Activated T-helper 1 cell treated with anti-CD3 and anti-CD28 coated beads, Interleukin-12 subunit alpha, Interleukin-12 subunit beta, Interleukin-2, Interleukin-4 antibody, amounts not matched to agents 30 ng/mL and 10 ng/mL and 1 ng/mL, durations not matched to agents 14 hours and 24 hours and 36 hours (primary cell): ENCODE measurements around the gene HNRNPA0. TPM values are rescaled to one million over a fixed set of nuclear protein-coding genes. Genes with fewer than 3 reads are reported as not detected.
A peak's percentile ranks its signal among the peaks of the same experiment; 100 is the strongest.
"Not testable (repeated sequence)": the region's sequence is repeated elsewhere in the genome, so short reads cannot be mapped to it uniquely, and the experiment has no call there.

Experiments
- DNase-seq: peaks from one replicate; pipeline ENCODE4 v3.0.0; 2021; ENCODE audit warnings: low spot score
- H3K27ac Mint-ChIP-seq: one replicate; pipeline ENCODE4 v1.8.0; 2021; ENCODE audit warnings: mild to moderate bottlenecking, mixed read lengths
- H3K27me3 Mint-ChIP-seq: one replicate; pipeline ENCODE4 v1.8.0; 2022; ENCODE audit warnings: mild to moderate bottlenecking, moderate library complexity, mixed read lengths; ENCODE audit not compliant: insufficient read depth
- H3K36me3 Mint-ChIP-seq: one replicate; pipeline ENCODE4 v1.8.0; 2021; ENCODE audit warnings: low read depth, mixed read lengths
- H3K4me1 Mint-ChIP-seq: one replicate; pipeline ENCODE4 v1.8.0; 2021; ENCODE audit warnings: low read depth, mixed read lengths
- H3K4me3 Mint-ChIP-seq: one replicate; pipeline ENCODE4 v1.8.0; 2021; ENCODE audit warnings: mild to moderate bottlenecking, moderate library complexity, mixed read lengths
- H3K9me3 Mint-ChIP-seq: one replicate; pipeline ENCODE4 v1.8.0; 2021; ENCODE audit warnings: mixed read lengths
- intact Hi-C: fragments of 100-400 bp; cut with micrococcal nuclease; formaldehyde crosslinking; loops from one replicate; pipeline ENCODE4 v1.15.1; 2024
- total RNA-seq: library from RNA; stranded (reverse); gene quantifications from 2 replicates; pipeline ENCODE4 v1.2.3, GENCODE V29; 2022

Gene HNRNPA0
- total RNA-seq, 1 donor from 2014 or later, result 37.5 TPM

DNA sequence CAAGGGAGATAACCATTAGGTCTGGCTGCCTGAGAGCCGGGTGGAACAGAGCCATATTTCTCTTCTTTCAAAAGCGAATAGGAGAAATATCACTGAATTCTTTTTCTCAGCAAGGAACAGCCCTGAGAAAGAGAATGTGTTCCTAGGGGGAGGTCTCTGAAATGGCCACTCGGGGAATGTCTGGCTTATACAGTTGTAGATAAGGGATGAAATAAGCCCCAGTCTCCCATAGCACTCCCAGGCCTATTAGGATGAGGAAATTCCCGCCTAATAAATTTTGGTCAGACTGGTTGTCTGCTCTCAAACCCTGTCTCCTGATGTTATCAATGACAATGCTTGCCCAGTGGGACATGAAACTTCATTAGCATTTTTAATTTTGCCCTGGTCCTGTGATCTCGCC, 13.8 kb upstream of the HNRNPA0 start:
- H3K9me3 Mint-ChIP-seq, result peaks cover 23% of the 10 kb centered on the region
- H3K4me3 Mint-ChIP-seq, intact Hi-C loops, H3K4me1 Mint-ChIP-seq, H3K27ac Mint-ChIP-seq, H3K36me3 Mint-ChIP-seq, DNase-seq: not testable (repeated sequence)
- H3K27me3 Mint-ChIP-seq, result peaks cover 13% of the 10 kb centered on the region

DNA sequence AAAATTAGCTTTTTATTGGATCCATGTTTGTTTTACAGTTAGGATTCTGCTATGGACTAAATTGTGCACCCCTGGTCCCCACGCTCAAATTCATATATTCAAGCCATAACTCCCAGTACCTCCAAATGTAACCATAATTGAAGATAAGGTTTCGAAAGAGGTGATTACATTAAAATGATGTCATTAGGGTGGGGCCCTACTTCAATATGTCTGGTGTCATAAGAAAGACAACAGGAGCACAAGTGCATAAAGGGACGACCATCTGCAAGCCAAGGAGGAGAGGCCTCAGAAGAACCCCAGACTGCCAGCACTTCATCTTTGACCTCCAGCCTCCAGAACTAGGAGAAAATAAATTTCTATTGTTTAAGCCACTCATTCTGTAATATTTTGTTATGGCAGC, 7.4 kb upstream of the HNRNPA0 start:
- Mint-ChIP-seq H3K4me1 (no peaks in the 10 kb centered on the region), H3K9me3 (no peaks in the 10 kb centered on the region), H3K36me3 (peaks cover under 1% of the 10 kb centered on the region), H3K27ac (no peak overlapping the region), H3K4me3 (no peak overlapping the region), H3K27me3 (peaks cover 15% of the 10 kb centered on the region)
- intact Hi-C loops, result no loop called here
- DNase-seq, result no peak

GRCh38 chr5:137760719-137761516, 6.8 kb upstream of the HNRNPA0 start:
- Mint-ChIP-seq H3K4me3 (no peak overlapping the region), H3K27me3 (peaks cover 15% of the 10 kb centered on the region), H3K36me3 (peaks cover 2% of the 10 kb centered on the region), H3K9me3 (no peaks in the 10 kb centered on the region), H3K4me1 (no peaks in the 10 kb centered on the region), H3K27ac (no peak overlapping the region)
- intact Hi-C loops, result no loop called here
- no peak for DNase-seq

DNA sequence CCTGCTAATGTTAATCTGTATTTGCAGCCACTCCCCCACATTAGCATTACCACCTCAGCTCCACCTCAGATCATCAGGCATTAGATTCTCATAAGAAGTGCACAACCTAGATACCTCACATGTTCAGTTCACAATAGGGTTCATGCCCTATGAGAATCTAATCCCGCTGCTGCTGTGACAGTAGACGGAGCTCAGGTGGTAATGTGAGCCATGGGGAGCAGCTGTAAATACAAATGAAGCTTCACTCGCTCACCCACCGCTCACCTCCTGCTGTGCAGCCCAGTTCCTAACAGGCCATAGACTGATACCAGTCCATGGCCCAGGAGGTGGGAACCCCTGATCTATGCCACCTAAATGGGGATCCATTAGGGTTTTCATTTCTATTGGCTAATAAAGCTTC, 6.1 kb upstream of the HNRNPA0 start:
- no peaks in the 10 kb centered on the region for H3K9me3 Mint-ChIP-seq
- peaks cover 5% of the 10 kb centered on the region for H3K36me3 Mint-ChIP-seq
- DNase-seq, result no peak
- no peaks in the 10 kb centered on the region for H3K4me1 Mint-ChIP-seq
- no peak overlapping the region for H3K27ac Mint-ChIP-seq
- intact Hi-C loops, result no loop called here
- no peak overlapping the region for H3K4me3 Mint-ChIP-seq
- peaks cover 11% of the 10 kb centered on the region for H3K27me3 Mint-ChIP-seq

DNA sequence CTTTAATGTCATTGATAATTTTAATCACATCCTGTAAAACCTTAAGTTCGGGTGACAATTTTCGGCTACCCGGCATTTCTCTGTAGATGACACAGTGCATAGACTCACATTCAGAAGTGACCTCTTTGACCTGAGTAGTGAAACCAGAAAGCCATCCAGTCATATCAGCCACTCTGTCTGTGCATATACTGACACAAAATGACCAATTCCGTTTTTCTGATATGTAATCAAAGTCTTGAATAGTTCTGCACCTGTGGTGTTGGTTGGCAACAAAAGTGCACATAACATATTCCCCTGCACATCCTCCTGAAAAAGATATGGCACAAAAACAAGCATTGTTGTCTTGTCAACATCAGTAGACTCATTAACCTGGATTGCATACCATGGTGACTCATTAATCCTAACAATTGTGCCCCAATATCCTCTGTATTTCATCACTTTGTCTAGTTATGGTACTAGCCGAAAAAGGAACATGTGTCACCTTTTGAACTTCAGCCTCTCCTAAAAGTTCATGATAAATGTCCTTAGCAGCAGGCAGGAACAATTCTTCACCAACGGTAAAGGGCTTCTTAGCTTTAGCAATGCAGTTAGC, 4.6 kb upstream of the HNRNPA0 start:
- intact Hi-C loops, result loop anchor here (10.0 kb wide), 3 partner anchors 706 to 1536 kb away; partner anchors contain the start of genes EGR1, ETF1 and MATR3
- Mint-ChIP-seq H3K36me3 (peaks cover 5% of the 10 kb centered on the region), H3K27me3 (peaks cover 12% of the 10 kb centered on the region), H3K4me1 (no peaks in the 10 kb centered on the region), H3K4me3 (no peak overlapping the region), H3K27ac (no peak overlapping the region), H3K9me3 (no peaks in the 10 kb centered on the region)
- no peak for DNase-seq

- H3K27me3 Mint-ChIP-seq, result peaks cover 12% of the 10 kb centered on the region
- no peak for DNase-seq
- no peak overlapping the region for H3K4me3 Mint-ChIP-seq
- no peak overlapping the region for H3K27ac Mint-ChIP-seq
- H3K9me3 Mint-ChIP-seq, result no peaks in the 10 kb centered on the region
- intact Hi-C loops, result loop anchor here (10.0 kb wide), 3 partner anchors 707 to 1537 kb away; partner anchors contain the start of genes EGR1, ETF1 and MATR3
- H3K4me1 Mint-ChIP-seq, result no peaks in the 10 kb centered on the region
- peaks cover 5% of the 10 kb centered on the region for H3K36me3 Mint-ChIP-seq
These were observed 4.0 kb upstream of the HNRNPA0 start for GRCh38 chr5:137758121-137758520.

DNA sequence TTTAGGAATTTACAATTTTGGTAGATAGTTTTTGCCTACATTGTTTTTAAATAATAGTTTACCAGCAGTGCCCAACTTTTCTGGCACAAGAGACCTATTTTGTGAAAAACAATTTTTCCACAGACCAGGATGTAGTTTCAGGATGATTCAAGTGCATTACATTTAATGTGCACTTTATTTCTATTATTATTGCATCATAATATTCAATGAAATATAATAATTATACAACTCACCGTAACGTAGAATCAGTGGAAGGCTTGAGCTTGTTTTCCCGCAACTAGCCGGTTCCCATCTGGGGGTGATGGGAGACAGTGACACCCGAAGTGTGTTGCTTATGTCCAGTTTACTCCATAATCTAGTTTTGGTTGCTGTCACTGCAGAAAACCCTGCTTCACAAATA, 3.5 kb upstream of the HNRNPA0 start:
- Mint-ChIP-seq H3K4me1 (no peaks in the 10 kb centered on the region), H3K27ac (no peak overlapping the region), H3K4me3 (no peak overlapping the region), H3K27me3 (peaks cover 12% of the 10 kb centered on the region), H3K9me3 (no peaks in the 10 kb centered on the region), H3K36me3 (peaks cover 10% of the 10 kb centered on the region)
- DNase-seq, result no peak
- intact Hi-C loops, result loop anchor here (10.0 kb wide), 3 partner anchors 707 to 1537 kb away; partner anchors contain the start of genes EGR1, ETF1 and MATR3

DNA sequence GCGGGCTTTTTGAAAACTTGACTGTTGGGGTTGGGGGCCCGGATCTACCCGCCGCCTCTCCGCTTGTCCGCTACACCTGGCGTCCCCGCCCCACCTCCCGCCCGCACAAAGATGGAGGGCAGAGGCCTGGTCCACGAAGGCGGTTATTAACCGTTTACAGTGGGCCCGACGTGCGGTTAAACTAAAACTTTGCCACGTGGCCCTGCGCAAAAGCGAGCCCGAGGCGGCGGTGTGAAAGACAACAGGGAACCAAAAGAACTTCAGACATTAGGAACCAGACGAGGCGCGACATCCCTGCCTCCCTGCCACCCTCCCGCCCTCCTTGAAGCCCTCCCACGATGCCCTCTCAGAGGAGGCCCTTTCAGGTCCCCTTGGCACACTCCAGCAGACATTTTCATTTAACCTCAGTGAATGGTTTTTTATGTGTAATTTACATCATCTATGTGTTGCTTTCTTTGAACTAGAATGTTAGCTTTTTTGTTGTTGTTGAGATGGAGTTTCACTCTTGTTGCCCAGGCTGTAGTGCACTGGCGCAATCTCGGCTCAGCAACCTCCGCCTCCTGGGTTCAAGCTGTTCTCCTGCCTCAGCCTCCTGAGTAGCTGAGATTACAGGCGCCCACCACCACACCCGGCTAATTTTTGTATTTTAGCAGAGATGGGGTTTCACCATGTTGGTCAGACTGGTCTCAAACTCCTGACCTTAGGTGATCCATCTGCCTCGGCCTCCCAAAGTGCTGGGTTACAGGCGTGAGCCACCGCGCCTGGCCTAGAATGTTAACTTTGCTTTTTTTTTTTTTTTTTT, 999 bp upstream of the HNRNPA0 start:
- Mint-ChIP-seq H3K9me3 (no peaks in the 10 kb centered on the region), H3K4me3 (peak overlapping the region; percentile 97), H3K27me3 (peaks cover 8% of the 10 kb centered on the region), H3K27ac (peak overlapping the region; percentile 100), H3K36me3 (peaks cover 31% of the 10 kb centered on the region), H3K4me1 (peaks cover 21% of the 10 kb centered on the region)
- intact Hi-C loops, result loop anchor here (1.0 to 10.0 kb wide), 9 partner anchors 18 to 1540 kb away; partner anchors contain the start of genes CDC23, CDC25C, EGR1 and ETF1
- no peak for DNase-seq

GRCh38 chr5:137753691-137754187, 424 bp downstream of the HNRNPA0 start:
- Mint-ChIP-seq H3K4me3 (peak overlapping the region; percentile 97), H3K9me3 (no peaks in the 10 kb centered on the region), H3K27ac (peak overlapping the region; percentile 100), H3K36me3 (peaks cover 31% of the 10 kb centered on the region), H3K27me3 (peaks cover 4% of the 10 kb centered on the region), H3K4me1 (peaks cover 22% of the 10 kb centered on the region)
- DNase-seq, result peak; percentile 42
- intact Hi-C loops, result loop anchor here (1.0 to 10.0 kb wide), 10 partner anchors 16 to 1541 kb away; partner anchors contain the start of genes CDC23, CDC25C, EGR1 and ETF1

- no peaks in the 10 kb centered on the region for H3K9me3 Mint-ChIP-seq
- peaks cover 22% of the 10 kb centered on the region for H3K4me1 Mint-ChIP-seq
- peak; percentile 24 for DNase-seq
- intact Hi-C loops, result loop anchor here (1.0 to 10.0 kb wide), 6 partner anchors 10 to 1542 kb away; partner anchors contain the start of genes EGR1, ETF1, KDM3B and MATR3
- H3K4me3 Mint-ChIP-seq, result peak overlapping the region; percentile 97
- peak overlapping the region; percentile 100 for H3K27ac Mint-ChIP-seq
- H3K27me3 Mint-ChIP-seq, result peaks cover 4% of the 10 kb centered on the region
- H3K36me3 Mint-ChIP-seq, result peaks cover 31% of the 10 kb centered on the region
These were observed 1.1 kb downstream of the HNRNPA0 start for GRCh38 chr5:137752905-137753690.

GRCh38 chr5:137751869-137752491, 2.2 kb downstream of the HNRNPA0 start:
- peak overlapping the region; percentile 97 for H3K4me3 Mint-ChIP-seq
- H3K27ac Mint-ChIP-seq, result peak overlapping the region; percentile 69
- intact Hi-C loops, result loop anchor here (1.0 to 10.0 kb wide), 6 partner anchors 9 to 1543 kb away; partner anchors contain the start of genes EGR1, ETF1, KDM3B and MATR3
- no peaks in the 10 kb centered on the region for H3K9me3 Mint-ChIP-seq
- H3K36me3 Mint-ChIP-seq, result peaks cover 31% of the 10 kb centered on the region
- peaks cover 4% of the 10 kb centered on the region for H3K27me3 Mint-ChIP-seq
- H3K4me1 Mint-ChIP-seq, result peaks cover 22% of the 10 kb centered on the region
- DNase-seq, result no peak
